GM18951 (cell line): ENCODE measurements around the gene IGSF9.

ENCODE experiments used
- POLR2A ChIP-seq: IDR thresholded peaks from 4 replicates; pipeline ENCODE4 v1.6.1; 2011; ENCODE audit warnings: mild to moderate bottlenecking; ENCODE audit not compliant: insufficient read length, insufficient read depth; ENCODE audit errors: extremely low read depth
- in situ Hi-C: fragments of 300-500 bp; cut with MboI; formaldehyde crosslinking; loops from one replicate; pipeline ENCODE4 v1.12.0; 2022; ENCODE audit warnings: low sequenced_read_pairs, mixed read lengths, inconsistent platforms; ENCODE audit not compliant: unreplicated experiment

Gene IGSF9

DNA sequence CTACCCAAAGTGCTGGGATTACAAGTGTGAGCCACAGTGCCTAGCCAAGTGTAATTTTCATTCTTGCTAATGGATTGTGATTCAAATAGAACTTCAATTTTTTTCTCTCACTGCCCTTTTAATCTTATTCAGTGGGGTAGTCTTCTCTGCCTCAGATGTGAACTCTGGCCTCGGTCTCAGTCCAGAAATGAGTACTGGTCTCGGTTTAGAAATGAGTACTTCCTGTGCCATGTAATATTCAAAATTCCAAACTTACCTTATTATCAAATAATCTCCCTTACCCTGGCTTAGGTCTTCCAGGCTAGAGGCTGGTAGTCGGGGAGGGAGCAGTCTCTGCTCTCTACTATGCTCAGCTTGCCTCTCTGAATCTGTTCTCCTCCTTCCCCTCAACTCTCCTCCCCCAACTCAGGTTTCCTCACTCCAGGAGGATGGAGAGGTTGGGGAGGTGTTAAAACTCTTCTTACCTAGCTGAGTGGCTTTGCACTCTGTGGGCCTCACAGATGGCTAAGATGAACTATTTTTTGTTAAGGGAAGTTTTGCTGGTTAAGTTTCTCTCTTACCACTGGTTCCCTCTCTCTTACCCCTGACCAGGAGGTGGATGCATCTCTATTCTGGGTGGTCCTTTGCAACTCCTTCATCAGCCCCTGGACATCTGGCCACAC lies 13.4 kb upstream of the IGSF9 start:
- no peak for TF ChIP-seq POLR2A
- in situ Hi-C loops, result no loop called here

- no peak for TF ChIP-seq POLR2A
- in situ Hi-C loops, result no loop called here
These were observed 12.4 kb upstream of the IGSF9 start for GRCh38 chr1:159957824-159958268.

DNA sequence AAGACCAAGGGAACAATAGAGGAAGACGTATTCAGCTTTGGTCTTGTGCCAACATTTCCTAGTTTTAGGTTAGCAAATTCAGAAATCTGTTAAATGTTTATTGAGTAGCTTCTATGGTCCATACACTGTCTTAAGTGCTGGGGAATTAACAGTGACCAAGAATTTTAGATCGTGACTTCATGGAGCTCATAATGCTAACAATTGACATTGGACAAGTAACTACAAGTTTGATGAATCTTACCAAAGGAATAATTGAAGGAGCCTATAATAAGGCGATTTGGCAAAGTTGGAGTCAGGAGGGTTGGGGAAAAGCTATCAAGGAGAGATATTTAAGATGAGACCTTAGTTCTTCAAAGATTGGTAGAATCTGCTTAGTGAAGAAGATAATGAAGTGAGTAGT lies 10.0 kb upstream of the IGSF9 start:
- TF ChIP-seq POLR2A, result no peak
- in situ Hi-C loops, result no loop called here

DNA sequence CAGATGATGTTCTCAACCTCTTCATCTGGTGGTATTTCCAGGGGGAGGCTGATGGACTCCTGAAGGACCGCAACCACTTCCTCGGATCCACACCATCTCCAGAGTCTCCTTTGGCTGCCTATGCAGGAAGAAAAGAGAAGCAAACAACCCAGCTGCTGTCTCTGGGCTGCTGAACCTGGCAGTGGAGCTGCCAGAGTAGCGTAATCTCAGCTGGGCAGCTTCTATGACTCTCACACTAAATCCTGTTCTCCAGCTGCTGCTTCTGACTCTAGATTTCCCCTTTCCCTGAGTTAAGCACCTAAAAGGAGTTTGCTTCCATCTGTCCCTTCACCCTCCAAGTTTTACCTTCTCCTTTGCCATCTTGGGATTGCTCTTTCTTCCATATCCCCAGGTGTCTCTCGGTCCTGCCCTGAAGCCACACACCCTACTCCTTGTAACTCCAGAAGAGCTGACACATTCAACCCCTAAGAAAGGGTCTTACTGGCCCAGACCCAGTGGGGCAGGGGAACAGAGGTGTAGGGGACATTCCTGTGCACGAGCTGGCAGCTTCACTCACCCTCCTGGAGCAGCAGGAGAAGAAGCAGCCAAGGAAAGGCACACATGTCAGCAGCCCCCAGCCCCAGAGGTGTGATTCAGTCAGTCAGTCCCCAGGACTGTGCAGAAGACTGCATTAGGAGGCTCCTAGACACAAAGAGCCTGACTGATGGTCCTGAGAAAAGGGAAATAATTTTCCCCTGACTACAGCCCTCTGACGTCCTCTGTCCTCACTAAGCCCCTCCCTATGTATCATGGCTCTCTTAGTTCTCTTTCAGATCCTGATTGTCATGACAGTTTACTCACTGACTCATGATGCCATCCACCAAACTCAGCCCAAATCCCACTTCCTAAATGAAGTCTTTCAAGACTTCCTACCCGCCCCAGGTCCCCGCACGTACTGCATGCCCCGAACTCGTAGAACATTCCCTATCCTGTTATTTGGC lies 8.4 kb upstream of the IGSF9 start, which contains the start of gene SLAMF9:
Gene SLAMF9 (minus strand): TSS at position 702 of the 980 bp plus-strand sequence. CDS start 100 bp downstream, at position 602.
- no peak for TF ChIP-seq POLR2A
- in situ Hi-C loops, result no loop called here

DNA sequence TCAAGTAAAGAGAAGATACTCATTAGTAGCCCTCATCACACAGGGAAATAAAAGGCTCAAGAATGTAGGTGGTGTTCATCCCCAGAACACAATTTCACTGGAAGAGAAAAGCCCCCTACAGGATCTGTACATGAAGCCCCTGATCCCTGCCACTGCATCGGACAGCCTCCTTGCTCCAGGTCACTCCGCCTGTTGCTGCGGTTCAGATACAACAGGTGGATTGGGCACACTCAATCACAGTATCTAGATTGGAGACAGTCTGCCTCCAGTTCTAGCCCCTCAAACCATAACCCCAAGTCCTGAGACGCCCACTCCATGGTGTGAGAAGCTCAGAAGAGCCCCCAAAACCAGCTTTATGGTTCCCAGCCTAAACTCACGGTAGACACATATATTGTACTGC lies 7.5 kb upstream of the IGSF9 start:
- in situ Hi-C loops, result no loop called here
- no peak for TF ChIP-seq POLR2A

DNA sequence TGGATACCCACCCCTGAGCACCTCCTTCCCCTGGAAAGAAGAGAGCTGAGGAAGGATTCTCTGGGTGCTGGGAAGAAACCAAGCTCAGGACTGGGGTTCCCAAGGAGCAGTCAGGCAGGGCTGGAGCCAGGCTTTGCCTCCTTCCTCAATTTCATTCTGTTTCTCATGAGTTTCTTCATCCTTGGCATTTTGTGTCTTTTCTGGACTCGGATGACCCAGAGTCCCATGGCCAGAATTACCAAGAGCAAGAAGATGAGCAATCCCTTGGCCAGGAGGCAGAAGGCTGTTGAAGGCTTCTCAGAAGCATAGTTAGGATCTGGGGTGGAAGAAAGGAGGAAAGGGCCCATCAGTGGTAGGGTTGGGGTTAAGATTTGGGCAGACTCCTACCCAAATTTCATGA lies 6.1 kb upstream of the IGSF9 start:
- in situ Hi-C loops, result no loop called here
- TF ChIP-seq POLR2A, result no peak

- TF ChIP-seq POLR2A, result no peak
- in situ Hi-C loops, result no loop called here
These were observed 5.6 kb upstream of the IGSF9 start for GRCh38 chr1:159951016-159951415.

DNA sequence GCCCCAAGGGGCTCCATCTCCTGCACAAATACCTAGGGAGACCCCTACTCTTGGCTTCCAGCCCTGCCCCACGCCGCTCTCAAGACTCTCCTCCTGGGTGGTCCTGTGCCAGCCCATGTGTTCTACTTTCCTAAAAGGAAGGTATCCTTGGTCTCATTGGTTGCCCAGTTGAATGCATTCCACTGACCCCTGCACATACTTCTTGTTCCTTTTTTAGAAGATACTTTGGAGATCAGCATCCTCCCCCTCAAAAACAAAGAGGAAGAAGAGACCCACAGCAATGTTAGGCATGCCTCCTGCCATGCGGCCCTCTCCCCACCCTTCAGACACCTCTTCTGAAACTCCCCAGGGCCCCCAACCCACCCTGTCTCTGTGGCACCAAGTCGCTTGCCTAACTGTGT lies 4.6 kb upstream of the IGSF9 start:
- in situ Hi-C loops, result no loop called here
- TF ChIP-seq POLR2A, result no peak

- no peak for TF ChIP-seq POLR2A
- in situ Hi-C loops, result no loop called here
These were observed 3.7 kb upstream of the IGSF9 start for GRCh38 chr1:159949123-159949522.

- in situ Hi-C loops, result no loop called here
These were observed 2.5 kb upstream of the IGSF9 start for GRCh38 chr1:159947942-159948341.

DNA sequence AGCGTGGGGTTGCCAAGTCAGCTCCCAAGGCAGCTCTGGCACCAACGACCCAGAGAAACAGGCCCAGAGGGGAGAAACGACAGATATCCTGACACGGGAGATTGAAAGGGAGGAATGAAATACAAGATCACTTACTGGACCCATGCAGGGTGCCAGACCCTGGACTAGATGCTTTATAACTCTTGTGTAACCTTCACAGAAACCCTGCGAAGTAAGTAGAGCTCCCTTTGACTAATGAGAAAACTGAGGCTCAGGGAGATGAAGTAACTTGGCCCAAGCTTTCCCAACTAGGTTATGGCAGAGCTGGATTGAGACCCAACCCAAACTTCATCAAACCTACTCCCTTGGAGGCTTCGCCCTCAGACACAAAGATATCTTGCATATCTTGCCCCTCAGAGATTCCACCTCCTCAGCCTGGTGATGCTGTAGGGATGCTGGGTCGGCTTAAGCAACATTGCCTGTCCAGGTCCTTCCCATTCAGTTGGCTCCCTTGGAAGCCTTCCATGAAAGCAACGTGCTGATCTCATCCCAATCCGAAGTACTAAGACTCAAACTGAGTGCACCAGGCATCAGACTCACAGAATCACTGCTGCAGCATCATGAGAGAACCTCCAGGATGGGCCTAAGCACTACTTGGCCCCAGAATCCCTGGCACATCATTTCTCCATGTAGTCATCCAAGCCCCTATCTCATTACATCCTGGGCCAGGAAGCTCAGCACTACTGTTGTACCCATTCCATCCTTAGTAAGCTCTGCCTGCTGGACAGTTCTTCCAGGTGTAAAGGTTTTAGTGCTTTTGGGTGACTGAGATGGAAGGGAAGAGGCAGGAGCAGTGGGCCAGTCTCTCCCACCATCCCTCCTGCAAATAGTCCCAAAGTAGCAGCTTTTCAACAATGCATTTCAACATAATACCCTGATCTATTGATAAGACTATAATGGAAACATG lies 1.1 kb upstream of the IGSF9 start:
- no peak for TF ChIP-seq POLR2A
- in situ Hi-C loops, result no loop called here

More at GRCh38 chr1:159947942-159948341, 2.5 kb upstream of the IGSF9 start:
- no peak for TF ChIP-seq POLR2A

GRCh38 chr1:159944623-159945455 lies 574 bp downstream of the IGSF9 start:
- in situ Hi-C loops, result loop anchor here (5.0 kb wide), 1 partner anchor 57 kb away; no protein-coding TSS in a partner anchor
- TF ChIP-seq POLR2A, result no peak
